Raji (cell line): ENCODE measurements around the gene MOV10L1.

ENCODE experiments used
- POLR2A ChIP-seq: IDR thresholded peaks from 2 replicates; pipeline ENCODE4 v1.6.1; 2011; ENCODE audit warnings: low read depth, low read length, control low read depth; ENCODE audit not compliant: insufficient read depth

MOV10L1 gene

DNA sequence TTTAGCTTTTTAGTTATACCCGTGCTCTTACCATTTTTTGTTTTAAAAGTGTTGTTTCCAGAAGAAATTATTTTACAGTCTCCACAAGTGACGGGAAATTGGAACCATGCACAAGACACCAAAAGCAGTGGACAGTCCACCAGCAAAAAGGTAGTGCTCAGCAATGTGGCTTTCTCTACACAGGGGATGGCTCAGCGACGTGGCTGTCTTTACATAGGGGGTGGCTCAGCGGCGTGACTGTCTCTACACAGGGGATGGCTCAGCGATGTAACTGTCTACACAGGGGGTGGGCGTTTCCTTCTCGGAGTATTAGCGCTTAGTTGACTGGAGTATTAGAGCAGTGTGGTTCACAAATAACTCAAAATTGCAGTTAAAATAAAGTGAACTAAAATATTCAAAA lies 44.7 kb downstream of the MOV10L1 start:
- TF ChIP-seq POLR2A = no peak

DNA sequence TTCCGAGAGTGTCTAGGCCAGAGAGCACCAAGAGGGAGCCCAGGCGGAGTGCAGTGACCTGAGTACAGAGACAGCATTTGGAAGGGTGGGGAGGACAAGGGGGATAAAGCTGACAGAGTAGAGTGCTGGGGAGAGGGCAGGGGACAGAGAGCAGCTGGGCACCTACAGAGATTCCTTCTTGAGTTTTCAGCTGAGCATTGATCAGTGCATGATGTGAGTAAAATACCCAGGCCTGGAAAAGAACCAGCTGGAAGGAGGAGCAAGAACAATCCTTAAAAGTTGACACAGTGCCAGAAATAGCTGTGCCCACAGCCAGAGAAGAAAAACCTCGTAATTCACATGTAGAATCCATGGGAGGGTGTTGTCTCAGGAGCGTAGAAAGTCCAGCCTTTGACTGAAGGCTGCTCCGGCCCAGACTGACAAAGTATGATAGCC lies 46.8 kb downstream of the MOV10L1 start:
- no peak for TF ChIP-seq POLR2A

DNA sequence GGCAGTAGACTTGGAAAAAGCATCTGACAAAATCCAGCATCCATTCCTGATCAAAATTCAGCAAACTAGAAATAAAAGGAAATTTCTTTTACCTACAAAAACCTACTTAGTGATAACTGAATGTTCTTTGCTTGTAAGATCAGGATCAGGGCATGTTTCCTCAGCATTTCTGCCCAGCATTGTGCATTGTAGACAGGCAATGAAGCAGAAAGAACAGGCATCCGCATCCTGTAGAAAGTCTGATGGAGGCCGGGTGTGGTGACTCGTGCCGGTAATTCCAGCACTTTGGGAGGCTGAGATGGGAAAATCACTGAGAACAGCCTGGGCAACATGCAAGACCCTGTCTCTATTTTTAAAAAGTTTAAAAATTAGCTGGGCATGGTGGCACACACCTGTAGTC lies 48.2 kb downstream of the MOV10L1 start:
- TF ChIP-seq POLR2A = no peak

DNA sequence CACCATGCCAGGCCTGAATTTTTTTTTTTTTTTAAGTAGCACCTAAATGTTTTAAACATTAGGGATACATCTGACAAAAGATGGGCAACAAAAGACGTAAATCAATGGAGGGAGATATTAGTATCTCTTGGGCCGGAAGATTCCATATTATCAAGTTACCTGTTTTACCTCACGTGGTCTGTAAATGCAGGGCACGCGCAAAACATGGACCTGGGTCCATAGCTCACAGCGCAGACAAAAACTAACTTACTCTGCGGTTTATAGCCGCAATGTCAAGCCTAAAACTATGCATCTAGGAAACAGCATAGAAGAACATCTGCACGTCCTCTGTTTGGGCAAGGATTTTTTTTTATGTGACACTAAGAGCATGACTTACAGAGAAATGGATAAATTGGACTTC lies 49.2 kb downstream of the MOV10L1 start:
- TF ChIP-seq POLR2A = no peak

DNA sequence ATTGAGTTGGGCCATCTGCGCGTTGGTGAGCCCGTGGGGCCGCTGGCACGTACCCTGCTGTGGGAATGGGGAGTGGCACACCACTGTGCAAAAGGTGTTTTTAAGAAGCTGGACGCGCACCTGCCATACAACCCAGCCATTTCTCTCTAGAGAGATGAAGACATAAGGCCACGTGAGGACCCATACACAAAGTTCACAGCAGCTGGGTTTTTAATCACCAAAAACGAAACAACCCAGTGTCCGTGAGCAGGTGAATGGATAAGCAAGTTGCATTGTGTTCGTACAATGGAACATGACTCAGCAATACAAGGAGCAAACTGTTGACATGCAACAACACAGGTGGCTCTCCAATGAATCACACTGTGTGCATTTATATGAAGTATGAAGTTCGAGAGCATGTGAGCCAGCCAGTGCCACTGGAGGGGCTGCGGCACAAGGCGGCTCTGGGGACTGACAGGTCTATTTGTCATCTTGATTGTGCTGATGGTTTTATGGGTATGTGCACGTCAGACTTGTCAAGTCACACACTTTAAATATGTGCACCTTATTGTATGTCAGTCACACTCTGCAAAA lies 50.1 kb downstream of the MOV10L1 start:
- TF ChIP-seq POLR2A = no peak

DNA sequence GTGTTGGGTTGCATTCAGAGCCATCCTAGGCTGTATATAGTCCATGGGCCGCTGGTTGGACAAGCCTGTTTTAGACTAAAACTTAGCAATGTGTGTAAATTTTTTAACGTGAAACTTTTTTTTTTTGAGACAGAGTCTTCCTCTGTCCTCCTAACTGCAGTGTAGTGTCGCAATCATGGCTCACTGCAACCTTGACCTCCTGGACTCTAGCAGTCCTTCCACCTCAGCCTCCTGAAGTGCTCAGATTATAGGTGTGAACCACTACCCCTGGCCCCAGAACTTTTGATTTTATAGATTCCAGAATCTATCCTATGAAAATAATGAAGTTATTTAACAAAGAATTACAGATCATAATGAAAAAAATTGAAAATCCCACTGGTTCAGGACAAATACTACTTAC lies 50.8 kb downstream of the MOV10L1 start:
- TF ChIP-seq POLR2A = no peak

DNA sequence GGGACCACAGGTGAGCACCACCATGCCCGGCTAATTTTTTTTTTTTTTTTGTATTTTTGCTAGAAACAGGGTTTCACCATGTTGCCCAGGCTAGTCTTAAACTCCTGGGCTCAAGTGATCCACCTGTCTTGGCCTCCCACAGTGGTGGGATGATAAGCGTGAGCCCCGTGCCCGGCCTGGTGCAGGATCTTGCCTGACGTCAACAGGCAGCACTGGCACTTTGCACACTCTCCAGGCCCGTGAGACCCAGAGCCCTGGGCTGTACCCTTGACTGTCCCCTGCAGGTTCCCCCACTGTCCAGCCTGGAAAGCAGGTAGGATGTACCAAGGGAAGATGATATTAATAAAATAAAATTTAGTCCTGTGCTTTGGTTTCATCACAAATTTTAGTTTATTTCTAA lies 51.7 kb downstream of the MOV10L1 start:
- TF ChIP-seq POLR2A = no peak

DNA sequence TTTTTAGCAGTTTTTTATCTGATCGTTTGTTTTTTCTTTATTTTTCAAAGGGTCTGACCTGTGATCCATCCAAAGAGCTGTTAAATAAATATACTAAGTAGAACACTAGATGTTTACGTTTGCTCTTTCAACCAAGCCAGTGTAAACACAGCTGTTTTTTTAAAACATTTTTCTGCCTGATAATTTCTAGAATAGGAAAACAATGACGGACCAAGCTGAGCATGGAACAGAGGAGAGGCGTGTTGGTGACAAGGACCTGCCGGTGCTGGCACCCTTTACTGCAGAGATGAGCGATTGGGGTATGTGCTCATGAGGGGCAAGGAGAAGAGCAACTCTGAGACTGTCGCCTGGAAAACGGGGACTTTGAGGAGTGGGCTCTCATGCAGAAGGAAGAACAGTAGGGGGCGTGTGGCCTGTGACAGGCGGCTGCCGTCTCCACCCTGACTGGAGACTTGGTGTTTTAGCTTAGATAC lies 52.1 kb downstream of the MOV10L1 start:
- no peak for TF ChIP-seq POLR2A

DNA sequence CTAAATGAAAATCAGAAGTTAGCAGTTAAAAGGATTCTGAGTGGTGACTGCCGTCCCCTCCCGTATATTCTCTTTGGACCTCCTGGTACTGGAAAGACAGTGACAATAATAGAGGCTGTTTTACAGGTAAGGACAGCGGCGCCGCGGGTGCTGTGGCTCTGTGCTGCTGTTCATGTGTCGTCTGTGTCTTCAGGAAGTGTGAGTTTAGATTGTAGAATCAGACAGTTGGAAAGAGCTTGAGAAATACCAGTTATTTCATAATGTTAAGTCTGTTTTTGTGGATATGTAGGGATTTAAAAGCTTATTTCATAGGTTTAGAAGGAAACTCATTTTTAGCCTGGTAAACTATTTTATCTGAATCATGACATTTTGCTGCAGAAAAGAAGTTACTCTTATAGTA lies 53.3 kb downstream of the MOV10L1 start:
- TF ChIP-seq POLR2A = no peak

DNA sequence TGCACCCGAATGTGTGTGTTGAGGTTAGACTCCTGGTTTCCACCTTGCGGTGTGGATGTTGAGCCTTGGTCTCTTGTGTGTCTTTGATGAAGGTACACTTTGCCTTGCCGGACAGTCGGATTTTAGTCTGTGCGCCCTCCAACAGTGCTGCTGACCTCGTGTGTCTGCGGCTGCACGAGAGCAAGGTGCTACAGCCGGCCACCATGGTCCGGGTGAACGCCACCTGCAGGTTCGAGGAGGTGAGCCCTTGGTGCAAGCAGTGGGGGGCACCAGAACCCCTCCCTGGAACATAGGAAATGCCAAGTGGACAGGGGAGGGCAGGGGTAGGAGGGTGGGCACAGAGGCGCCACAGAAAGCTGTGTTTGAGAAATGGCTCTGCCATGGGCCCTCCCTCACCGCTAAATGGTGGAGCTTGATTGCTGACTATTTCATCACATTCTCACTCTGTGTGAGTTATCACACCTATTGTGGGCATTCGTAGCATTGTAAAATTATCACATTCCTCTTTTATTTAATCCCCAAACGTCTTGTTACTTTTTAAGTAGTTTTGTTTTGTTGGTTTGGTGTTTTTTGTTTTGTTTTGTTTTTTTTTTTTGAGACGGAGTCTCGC lies 54.3 kb downstream of the MOV10L1 start:
- no peak for TF ChIP-seq POLR2A

DNA sequence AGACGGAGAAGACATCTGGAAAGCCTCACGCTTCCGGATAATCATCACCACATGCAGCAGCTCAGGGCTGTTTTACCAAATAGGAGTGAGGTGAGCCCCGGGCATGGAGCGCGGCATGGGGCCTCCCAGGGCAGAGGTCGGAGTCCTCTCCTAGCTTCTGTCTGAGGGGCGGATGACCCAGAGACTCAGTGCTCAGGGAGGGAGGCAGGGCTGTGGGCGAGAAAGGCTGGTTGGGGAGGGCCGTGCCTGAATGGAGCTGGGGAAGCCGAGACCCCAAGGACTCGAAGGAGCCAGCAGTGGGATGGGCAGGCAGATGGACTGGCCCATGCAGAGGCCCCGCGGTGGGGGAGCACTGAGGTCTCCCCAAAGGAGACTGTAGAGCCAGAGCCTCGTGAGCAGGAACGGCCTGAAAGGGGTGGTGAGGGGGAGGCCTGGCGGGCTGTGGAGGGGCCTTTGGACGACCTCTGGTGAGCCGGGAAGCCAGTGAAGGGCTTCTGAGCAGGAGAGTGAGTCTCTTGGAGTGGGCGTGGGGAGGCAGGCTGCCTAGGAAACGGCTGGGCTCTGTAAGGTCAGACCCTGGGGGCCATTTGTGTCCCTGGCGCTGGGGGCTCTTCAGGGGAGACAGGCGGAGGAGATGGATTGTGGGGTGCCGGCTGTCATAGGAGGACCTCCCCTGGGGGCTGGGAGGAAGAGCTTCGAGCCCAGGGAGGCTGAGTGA lies 56.1 kb downstream of the MOV10L1 start:
- no peak for TF ChIP-seq POLR2A

DNA sequence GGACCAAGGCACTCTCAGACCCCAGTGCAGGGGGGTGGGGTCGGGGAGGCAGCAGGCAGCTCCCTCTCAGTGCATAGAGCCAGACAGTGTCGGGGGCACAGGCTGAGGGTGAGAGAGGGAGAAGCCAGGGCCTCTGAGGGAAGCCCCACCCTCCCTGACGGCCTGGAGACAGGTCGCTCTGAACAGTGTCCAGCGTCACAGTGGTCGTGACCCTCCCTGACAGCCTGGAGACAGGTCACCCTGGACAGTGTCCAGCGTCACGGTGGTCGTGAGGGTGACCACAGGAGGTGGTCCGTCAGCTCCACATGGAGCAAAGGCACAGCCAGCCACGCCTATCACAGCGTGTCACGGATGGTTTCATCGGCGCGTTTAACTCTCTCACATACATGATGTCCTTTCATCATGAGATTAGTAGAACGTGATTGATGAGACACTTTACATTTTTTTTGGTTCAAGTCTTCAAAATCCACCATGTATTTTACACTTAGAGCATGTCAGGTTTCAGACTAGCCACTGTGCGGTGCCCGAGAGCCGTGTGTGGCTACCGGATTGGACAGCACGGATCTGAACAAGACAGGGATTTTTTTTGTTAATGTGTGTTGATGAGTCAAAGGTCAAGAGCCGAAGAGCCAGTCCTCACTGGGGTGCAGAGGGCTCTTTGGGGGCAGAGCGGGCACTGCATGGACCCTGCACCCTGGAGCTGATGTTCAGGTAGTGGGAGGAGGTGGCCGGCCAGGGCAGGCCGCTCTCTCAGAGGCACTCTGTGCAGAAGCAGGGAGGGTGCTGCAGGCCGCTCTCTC lies 56.8 kb downstream of the MOV10L1 start:
- no peak for TF ChIP-seq POLR2A

DNA sequence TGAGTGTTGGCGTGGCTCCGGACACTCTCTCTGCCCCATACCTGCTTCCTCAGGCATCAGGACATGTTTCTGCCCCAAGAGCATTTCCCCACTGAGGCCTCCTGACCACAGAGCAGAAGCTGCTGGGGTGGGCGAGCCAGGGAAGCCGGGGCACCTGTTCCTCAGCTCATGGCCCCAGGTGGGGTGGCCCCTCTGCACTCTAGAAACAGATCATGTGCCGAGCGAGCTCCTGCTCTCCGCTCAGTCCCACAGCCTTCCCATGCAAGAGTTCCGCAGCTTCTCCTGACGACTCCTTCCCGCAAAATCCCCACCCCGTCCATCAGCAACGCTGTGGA lies 58.3 kb downstream of the MOV10L1 start:
- no peak for TF ChIP-seq POLR2A

DNA sequence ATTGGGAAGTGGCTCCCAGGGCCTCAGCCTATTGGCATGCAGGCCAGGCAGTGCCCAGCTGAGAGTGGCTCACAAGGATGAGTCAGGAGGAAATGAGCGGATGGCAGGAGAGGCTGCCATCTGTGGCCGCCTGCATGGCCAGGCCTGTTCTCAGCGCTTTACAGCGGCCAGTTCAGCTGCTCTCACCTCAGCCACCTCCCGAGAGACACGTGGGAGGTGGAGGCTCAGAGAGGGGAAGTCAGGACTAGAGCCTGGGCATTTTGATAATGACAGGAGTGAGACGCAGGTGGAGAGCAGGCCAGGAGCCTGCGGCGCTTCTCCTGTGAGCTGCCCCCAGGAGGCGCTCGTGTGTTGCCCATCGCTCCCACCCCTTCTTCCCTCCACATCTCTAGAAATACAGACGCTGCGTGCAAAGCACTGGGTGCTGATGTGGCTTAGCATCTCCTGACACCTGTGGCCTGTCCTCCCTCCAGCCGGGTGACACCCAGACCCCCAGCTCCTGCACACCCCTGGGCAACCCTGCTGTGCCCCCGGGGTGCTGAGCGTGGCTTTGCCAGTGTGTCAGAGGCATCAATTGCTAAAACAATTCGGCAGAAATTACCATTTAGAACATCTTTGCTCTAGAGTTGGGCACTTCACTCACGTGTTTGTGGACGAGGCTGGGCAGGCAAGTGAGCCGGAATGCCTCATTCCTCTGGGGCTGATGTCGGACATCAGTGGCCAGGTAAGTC lies 59.4 kb downstream of the MOV10L1 start:
- TF ChIP-seq POLR2A = no peak
